Keratinocyte (primary cell): Measurements from ENCODE around the gene UBR7.

Source experiments
- EZH2 ChIP-seq: IDR thresholded peaks from one replicate; pipeline ENCODE4 v1.6.1; 2012; ENCODE audit warnings: inconsistent platforms, mild to moderate bottlenecking, low read length, moderate library complexity
- TF ChIP-seq, protein P1 (sequence below), 3 experiments: IDR thresholded peaks in 1 of 3; conservative IDR thresholded peaks in 1 of 3; optimal IDR thresholded peaks in 1 of 3; 2 replicates in 2 of 3; 3 replicates in 1 of 3; pipeline versions ENCODE3 to v1.5.1; 2011; ENCODE audit warnings: low read length in 3 of 3, mild to moderate bottlenecking in 3 of 3, moderate library complexity in 2 of 3, control low read depth in 1 of 3, inconsistent platforms in 1 of 3; ENCODE audit not compliant: insufficient read depth in 2 of 3; ENCODE audit errors: extremely low read depth in 1 of 3

DNA sequence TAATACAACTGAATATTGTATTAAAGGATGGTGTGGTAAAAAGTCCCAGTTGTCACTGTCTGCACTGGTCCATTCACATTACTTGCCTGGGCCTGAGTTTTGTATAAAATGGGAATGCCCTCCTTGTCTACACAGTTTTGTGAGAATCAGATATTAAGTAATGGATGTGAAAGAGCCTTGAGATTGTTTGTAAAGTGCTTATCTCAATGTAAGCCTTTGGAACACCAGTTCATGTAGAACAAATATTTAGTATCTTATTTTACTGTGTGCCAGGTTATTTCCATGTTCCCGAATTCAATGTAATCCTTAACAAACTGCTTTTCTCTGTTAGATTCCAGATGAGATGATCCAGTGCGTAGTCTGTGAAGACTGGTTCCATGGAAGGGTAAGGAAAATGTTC, 7.5 kb downstream of the UBR7 start:
- TF ChIP-seq, protein P1, sequence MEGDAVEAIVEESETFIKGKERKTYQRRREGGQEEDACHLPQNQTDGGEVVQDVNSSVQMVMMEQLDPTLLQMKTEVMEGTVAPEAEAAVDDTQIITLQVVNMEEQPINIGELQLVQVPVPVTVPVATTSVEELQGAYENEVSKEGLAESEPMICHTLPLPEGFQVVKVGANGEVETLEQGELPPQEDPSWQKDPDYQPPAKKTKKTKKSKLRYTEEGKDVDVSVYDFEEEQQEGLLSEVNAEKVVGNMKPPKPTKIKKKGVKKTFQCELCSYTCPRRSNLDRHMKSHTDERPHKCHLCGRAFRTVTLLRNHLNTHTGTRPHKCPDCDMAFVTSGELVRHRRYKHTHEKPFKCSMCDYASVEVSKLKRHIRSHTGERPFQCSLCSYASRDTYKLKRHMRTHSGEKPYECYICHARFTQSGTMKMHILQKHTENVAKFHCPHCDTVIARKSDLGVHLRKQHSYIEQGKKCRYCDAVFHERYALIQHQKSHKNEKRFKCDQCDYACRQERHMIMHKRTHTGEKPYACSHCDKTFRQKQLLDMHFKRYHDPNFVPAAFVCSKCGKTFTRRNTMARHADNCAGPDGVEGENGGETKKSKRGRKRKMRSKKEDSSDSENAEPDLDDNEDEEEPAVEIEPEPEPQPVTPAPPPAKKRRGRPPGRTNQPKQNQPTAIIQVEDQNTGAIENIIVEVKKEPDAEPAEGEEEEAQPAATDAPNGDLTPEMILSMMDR (optimal IDR thresholded peaks at IDR 0.05 in 1 of 3, IDR thresholded peaks at IDR 0.05 in 1 of 3, conservative IDR thresholded peaks at IDR 0.05 in 1 of 3; ENCODE audit: extremely low read depth in 1 of 3, insufficient read depth in 2 of 3, low read length in 3 of 3), result no peak
- no peak for TF ChIP-seq EZH2
